NCI-H82 treated with DMSO at 0.1 percent for 48 hours (cell line): ENCODE results near the gene FGGY.

Experiments
- DNase-seq: peaks from one replicate; lab custom pipeline; 2025; ENCODE audit not compliant: unreplicated experiment; lab: John Stamatoyannopoulos, UW

The FGGY gene

DNA sequence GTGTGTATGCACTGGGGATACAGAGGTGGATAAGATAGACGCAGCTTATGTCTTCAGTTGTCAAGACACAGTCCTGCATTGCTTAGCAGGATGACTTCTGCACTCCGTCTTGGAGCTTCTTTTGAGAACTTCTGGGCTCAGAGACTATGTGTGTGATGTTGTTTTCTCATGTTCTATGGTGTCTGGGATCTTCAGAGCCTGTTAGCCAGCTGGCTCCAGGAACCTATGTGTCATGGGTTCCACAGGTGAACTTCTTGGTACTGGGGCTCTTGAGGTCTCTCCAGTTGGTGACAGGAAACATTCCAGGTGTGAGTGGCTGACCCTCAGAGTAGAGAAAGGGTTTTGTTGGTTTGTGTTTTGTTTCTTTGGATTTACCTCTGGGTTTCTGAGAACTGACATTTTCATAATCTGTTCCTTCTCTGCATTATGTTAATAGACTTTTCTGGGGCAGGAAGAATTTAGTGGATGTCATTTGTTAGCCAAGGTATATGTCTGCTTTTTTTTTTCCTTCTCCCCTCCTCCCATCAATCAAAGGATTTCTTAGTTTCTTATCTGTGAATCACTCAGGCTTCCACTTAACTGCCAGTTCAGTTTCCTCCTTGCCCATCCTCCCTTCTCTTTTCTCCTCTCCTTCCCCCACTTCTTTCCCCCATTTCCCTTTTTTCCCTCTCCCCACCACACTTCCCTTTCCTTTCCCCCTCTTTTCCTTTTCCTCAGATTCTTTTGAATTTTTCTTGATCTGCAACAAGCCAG is 18.1 kb downstream of the FGGY start:
- no peak for DNase-seq

GRCh38 chr1:59315529-59316463 is 18.9 kb downstream of the FGGY start:
- DNase-seq: no peak

DNA sequence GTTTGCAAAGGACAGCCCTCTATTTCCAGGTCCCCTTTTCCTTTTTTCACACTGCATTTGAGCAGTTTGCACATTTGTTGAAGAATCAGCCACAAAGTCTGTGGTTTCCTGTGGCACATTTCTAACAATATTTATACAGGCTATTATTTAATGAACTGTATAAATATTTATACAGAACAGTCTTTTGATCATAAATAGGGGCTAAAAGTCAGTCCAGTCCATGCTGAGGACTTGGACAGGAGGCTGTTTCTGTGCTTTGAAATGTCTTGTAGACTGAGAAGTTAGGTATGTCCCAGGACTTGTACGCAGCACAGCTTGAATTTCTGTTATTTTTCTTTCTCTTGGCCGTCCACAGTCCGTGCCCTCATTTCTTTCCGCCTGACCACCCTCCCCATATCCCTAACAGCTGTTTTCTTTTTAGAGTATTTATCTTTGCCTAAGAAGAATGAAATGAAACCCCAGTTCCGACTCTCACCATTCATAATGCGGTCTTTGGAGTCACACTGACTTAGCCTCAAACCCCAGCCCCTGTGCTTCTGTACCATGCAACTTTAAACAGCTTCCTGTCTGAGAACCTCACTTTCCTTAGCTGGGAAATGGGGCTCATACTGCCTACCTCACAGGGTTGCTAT is 19.7 kb downstream of the FGGY start:
- no peak for DNase-seq

DNA sequence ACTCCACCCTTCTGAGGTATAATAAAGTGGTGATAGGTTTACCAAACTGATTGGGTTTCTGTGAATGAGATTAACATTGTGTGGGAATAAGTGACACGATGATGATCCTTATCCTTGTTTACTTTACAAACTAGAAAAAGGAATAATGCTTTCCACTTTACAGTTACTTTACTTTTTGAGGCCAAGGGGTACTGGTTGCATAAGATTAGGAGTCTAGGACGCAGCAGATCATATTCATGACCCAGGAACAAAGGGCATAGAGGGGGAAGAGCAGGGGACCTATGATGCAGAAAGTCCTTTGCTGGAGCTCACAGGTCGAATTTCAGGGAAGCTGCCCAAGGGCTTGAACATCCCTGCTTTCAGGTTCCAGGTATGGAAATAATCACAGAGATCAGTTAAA is 20.4 kb downstream of the FGGY start:
- no peak for DNase-seq

DNA sequence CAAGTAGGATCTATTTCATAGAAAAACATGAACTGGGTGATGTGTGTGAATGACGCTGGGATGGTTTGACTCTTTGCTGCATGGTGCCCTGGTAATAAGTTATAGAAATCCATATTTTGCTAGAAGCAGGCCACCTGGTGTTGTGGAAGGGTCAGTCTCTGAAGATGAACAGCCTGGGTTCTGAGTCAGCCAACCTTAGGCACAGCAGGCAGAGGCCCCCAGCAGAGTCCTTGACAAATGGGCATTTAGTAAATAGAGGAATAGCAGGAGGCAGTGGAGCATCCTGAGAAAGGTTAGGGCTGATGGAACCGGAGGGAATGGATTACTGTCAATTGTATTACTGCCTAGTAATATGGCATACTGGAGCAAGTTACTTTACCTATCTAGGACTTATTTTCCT is 20.9 kb downstream of the FGGY start:
- no peak for DNase-seq

DNA sequence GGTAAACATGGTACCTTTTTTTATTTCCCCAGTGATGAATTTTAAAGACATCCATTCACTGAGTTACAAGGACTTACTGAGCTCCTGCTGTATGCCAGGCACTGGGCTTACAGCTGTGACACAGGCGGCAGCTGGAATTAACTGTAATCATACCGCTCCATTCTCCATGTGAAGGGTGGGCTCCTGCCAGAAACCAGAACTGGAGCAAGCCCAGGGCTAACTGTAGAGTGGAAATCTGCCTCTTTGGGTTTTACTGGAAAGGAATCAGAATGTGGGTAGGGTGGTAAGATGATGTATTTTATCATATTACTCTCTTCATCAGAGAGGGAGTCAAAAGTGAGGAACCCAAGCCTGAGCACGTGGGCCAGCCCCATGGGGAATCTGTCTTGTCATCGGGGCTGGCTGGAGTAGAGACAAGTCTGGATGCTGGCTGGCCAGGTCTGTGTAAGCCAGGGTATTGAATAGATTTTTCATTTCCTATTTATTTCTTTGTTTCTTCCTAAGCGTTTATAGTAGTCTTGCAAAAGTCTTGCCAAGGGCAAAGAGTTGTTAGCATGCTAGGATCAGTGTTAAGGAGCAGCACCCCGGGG is 21.5 kb downstream of the FGGY start:
- no peak for DNase-seq

DNA sequence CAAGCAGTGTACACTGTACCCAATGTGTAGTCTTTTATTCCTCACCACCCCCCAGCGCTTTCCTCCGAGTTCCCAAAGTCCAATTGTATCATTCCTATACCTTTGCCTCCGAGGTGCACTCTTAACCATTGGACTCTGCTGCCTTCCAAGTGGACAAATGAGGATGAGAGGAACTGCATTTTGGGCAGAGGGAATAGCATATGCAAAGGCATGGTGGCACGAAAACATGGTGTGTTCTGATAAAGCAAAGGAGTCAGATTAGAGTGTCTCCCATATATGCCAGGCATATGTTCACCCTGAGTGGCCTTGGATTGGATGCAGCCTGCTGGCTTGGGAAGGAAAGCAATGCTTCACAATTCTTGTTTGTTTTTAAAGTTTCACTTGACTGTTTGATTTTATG is 25.5 kb downstream of the FGGY start:
- DNase-seq: no peak

DNA sequence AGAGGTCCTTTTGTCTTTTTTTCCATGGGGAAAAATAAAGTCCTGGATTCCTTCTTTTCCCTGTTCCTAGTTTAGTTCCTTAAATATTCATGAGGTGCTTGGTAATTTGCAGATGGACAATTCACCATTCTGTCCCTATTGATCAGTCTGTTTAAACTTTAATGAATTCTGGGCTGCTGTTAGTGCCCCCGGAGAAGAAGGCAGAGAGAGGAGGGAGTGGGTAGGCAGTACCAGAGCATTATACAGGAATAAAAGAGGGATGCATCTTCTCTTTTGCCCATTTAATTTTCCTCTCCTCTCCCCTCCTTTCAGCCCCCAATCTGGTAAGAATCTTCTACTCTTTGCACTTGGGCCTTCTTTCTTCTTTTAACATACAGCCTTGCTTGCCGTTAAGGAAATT is 25.9 kb downstream of the FGGY start:
- no peak for DNase-seq

DNA sequence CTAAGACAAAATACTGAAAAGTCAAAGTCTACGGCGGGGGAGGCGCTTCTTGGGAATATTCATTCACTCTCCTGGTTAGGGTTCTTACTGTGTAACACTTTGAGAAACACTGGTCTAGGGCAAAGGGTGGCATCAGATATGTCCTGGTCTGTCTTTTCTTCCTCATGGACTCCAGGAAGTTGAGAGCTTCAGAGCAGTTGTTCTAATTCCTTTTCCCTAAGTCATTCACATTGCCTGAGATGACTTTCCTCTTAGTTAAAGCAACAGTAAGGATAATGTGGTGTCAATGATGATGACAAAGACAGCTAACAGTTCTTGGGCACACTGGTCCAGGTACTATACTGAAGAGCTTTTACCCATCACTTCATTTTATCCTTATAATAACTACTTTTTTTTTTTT is 27.0 kb downstream of the FGGY start:
- no peak for DNase-seq

GRCh38 chr1:59328353-59328752 is 31.5 kb downstream of the FGGY start:
- DNase-seq: no peak

GRCh38 chr1:59329412-59330053 is 32.6 kb downstream of the FGGY start:
- no peak for DNase-seq

DNA sequence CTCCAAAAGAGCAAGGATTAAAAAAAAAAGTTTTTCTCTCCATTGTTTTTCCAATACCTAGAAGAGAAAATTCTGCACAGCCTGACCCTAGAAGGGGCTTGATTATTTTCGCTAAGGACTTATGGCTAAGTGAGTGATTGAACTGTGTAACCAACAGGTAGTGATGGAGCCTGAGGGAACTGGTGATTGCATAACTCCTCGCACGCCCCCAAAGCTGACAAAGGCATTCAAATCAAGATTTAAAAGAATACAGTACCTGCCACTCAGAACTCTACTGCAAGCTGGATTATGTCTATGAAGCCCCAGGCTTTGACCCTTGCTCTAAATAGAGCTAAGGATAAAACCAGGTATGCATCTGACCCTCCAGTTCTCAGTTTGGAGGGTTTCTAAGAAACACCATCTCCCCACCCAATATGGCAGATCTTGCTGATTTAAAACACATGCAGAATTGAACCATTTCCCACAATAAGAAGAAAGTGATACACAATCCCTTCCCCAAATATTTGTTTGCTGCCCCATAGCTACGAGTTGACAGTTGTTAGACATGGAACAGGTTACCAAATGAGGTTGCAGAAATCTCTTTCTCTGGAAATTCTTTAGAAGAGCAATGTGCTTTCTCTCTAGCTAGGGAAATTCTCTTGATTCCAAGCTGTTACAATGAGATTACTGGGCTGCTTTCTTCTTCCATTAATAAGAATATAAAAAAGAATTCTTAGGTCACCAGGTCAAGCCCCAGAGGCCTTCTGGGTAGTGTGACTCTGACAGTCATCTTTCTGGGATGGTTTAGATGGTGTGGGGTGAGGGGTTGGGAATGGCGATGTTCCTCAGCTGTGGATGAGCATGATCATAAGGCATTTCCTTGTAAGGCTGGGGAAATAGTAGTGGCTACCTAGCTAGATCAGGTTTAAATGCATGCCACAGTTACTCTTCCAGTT is 35.1 kb downstream of the FGGY start:
- DNase-seq: no peak

DNA sequence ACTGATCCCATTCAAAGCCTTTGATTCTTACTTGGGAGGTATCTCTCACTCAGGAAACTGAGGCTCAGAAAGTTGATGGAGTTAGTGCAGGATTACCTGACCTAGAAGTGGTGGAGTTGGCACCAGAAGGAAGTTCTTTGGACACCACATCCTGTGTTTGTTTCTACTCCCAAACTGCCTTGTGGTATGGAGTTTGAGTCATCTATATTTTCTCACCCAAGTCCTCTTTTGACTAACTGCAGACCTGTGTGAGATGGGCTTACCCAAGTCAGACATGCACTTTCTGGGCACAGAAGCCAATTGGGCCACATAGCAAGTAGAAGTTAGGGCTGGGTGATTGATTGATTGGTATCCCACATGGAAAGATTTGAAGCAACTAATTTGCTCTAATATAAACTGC is 36.1 kb downstream of the FGGY start:
- DNase-seq: no peak

- no peak for DNase-seq
Observed at GRCh38 chr1:59333626-59334277, 36.9 kb downstream of the FGGY start.

- DNase-seq: no peak
Observed at GRCh38 chr1:59340411-59341307, 43.8 kb downstream of the FGGY start.

- DNase-seq: no peak
Observed at GRCh38 chr1:59342801-59343575, 46.1 kb downstream of the FGGY start.

DNA sequence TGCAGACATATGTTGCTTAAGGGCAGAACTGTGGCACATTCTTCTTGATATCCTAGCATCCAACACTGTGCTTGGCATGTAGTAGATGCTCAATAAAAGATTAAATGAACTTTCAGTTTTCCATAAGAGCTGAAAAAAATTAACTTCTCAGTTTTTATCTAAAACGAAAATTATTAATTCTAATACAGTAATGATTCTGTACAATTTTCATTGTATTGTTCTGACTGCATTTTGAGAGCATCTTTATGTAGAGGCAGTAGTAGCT is 46.6 kb downstream of the FGGY start:
- no peak for DNase-seq

GRCh38 chr1:59345221-59345620 is 48.3 kb downstream of the FGGY start:
- no peak for DNase-seq
